Suprapubic skin (tissue), 4 donors: Measurements from ENCODE around the gene FOXO3. TPM values are rescaled to one million over a fixed set of nuclear protein-coding genes. Genes with fewer than 3 reads are reported as not detected.

Experiments used
- DNase-seq, 2 donors: peaks; one replicate each; pipeline ENCODE4 v3.0.0-alpha.2; 2019; ENCODE audit warnings: low spot score in 2 of 2
- H3K27ac ChIP-seq: fragments of 200-600 bp; sonication (generic); one replicate; pipeline ENCODE4 v1.5.1; 2019
- H3K27me3 ChIP-seq: fragments of 200-600 bp; sonication (generic); one replicate; pipeline ENCODE4 v1.5.1; 2019
- H3K36me3 ChIP-seq: fragments of 200-600 bp; sonication (generic); one replicate; pipeline ENCODE4 v1.5.1; 2019
- H3K4me1 ChIP-seq: fragments of 200-600 bp; sonication (generic); one replicate; pipeline ENCODE4 v1.5.1; 2019
- H3K4me3 ChIP-seq: fragments of 200-600 bp; sonication (generic); one replicate; pipeline ENCODE4 v1.5.1; 2019; ENCODE audit warnings: mild to moderate bottlenecking
- H3K9me3 ChIP-seq: fragments of 200-600 bp; sonication (generic); one replicate; pipeline ENCODE4 v1.5.1; 2019
- CTCF ChIP-seq, 2 donors: fragments of 200-600 bp in 1 of 2; fragments of 450-650 bp in 1 of 2; sonication (generic) in 1 of 2; IDR thresholded peaks; one replicate each; pipeline ENCODE4 v1.5.1; 2016 to 2019; ENCODE audit warnings: antibody characterized with exemption in 2 of 2, mild to moderate bottlenecking in 1 of 2, moderate library complexity in 1 of 2
- EP300 ChIP-seq: sonication (generic); formaldehyde crosslinking; IDR thresholded peaks from one replicate; pipeline ENCODE4 v1.6.1; 2017; ENCODE audit warnings: antibody characterized with exemption
- POLR2A ChIP-seq, 2 donors: fragments of 450-650 bp; IDR thresholded peaks; one replicate each; pipeline ENCODE4 v1.6.1; 2017; ENCODE audit warnings: antibody characterized with exemption in 2 of 2, mild to moderate bottlenecking in 2 of 2, moderate library complexity in 2 of 2
- POLR2AphosphoS5 ChIP-seq, 3 donors: sonication (generic); formaldehyde crosslinking; IDR thresholded peaks; one replicate each; pipeline ENCODE4 v1.6.1; 2017; ENCODE audit warnings: antibody characterized with exemption in 3 of 3
- WGBS: methylation state at CpG from one replicate; pipeline ENCODE4 v1.1.5; 2018; 5-methylcytosine and 5-hydroxymethylcytosine counted together
- total RNA-seq, 4 donors: library from RNA; depleted of rRNA; stranded (reverse); fragments of >200 nt; gene quantifications; one replicate each; pipeline ENCODE4 v1.1.0, GENCODE V29; 2016

Gene FOXO3
- total RNA-seq, 4 donors from 2014 or later: 103 to 141 (median 121) TPM

GRCh38 chr6:108575905-108576494 lies 15.3 kb downstream of the FOXO3 start:
- Histone ChIP-seq H3K27ac (no peak overlapping the region), H3K27me3 (no peaks in the 10 kb centered on the region), H3K4me3 (no peak overlapping the region), H3K4me1 (peaks cover 60% of the 10 kb centered on the region), H3K36me3 (peaks cover 19% of the 10 kb centered on the region), H3K9me3 (no peaks in the 10 kb centered on the region)
- 99% methylated on average over 2 of the region's 2 CpGs for WGBS
- TF ChIP-seq POLR2A (IDR thresholded peaks at IDR 0.05) (no peak), EP300 (no peak), POLR2AphosphoS5 (IDR thresholded peaks at IDR 0.05) (no peak), CTCF (IDR thresholded peaks at IDR 0.05) (no peak)
- DNase-seq: no peak

- no peak overlapping the region for H3K27ac ChIP-seq
- H3K4me1 ChIP-seq: peaks cover 67% of the 10 kb centered on the region
- WGBS: 24% methylated on average over 1 of the region's 1 CpG
- no peaks in the 10 kb centered on the region for H3K9me3 ChIP-seq
- H3K4me3 ChIP-seq: no peak overlapping the region
- DNase-seq: no peak
- H3K27me3 ChIP-seq: no peaks in the 10 kb centered on the region
- H3K36me3 ChIP-seq: peaks cover 13% of the 10 kb centered on the region
- TF ChIP-seq CTCF (IDR thresholded peaks at IDR 0.05) (no peak), POLR2A (IDR thresholded peaks at IDR 0.05) (no peak), EP300 (no peak), POLR2AphosphoS5 (IDR thresholded peaks at IDR 0.05) (no peak)
These were observed 16.0 kb downstream of the FOXO3 start for GRCh38 chr6:108576709-108577108.

- no peaks in the 10 kb centered on the region for H3K27me3 ChIP-seq
- 92% methylated on average over 4 of the region's 4 CpGs for WGBS
- peaks cover 81% of the 10 kb centered on the region for H3K4me1 ChIP-seq
- H3K4me3 ChIP-seq: no peak overlapping the region
- DNase-seq: no peak
- TF ChIP-seq EP300 (no peak), CTCF (IDR thresholded peaks at IDR 0.05) (no peak), POLR2A (IDR thresholded peaks at IDR 0.05) (no peak), POLR2AphosphoS5 (IDR thresholded peaks at IDR 0.05) (no peak)
- no peaks in the 10 kb centered on the region for H3K9me3 ChIP-seq
- no peak overlapping the region for H3K27ac ChIP-seq
- H3K36me3 ChIP-seq: no peaks in the 10 kb centered on the region
These were observed 17.4 kb downstream of the FOXO3 start for GRCh38 chr6:108578166-108578565.

- TF ChIP-seq CTCF (IDR thresholded peaks at IDR 0.05): no peak
- no peak for DNase-seq
- peaks cover 85% of the 10 kb centered on the region for H3K4me1 ChIP-seq
These were observed 18.0 kb downstream of the FOXO3 start for GRCh38 chr6:108578595-108579327.

GRCh38 chr6:108579328-108579721 lies 18.6 kb downstream of the FOXO3 start:
- WGBS: 95% methylated on average over 2 of the region's 2 CpGs
- no peak overlapping the region for H3K27ac ChIP-seq
- DNase-seq: no peak
- H3K36me3 ChIP-seq: no peaks in the 10 kb centered on the region
- H3K27me3 ChIP-seq: no peaks in the 10 kb centered on the region
- H3K4me1 ChIP-seq: peaks cover 85% of the 10 kb centered on the region
- TF ChIP-seq POLR2AphosphoS5 (IDR thresholded peaks at IDR 0.05) (no peak), CTCF (IDR thresholded peaks at IDR 0.05) (no peak), EP300 (no peak), POLR2A (IDR thresholded peaks at IDR 0.05) (no peak)
- H3K9me3 ChIP-seq: no peaks in the 10 kb centered on the region
- no peak overlapping the region for H3K4me3 ChIP-seq

More at GRCh38 chr6:108578595-108579327, 18.0 kb downstream of the FOXO3 start:
- WGBS: 75% methylated on average over 9 of the region's 9 CpGs
- H3K27ac ChIP-seq: no peak overlapping the region
- H3K4me3 ChIP-seq: no peak overlapping the region
- H3K36me3 ChIP-seq: no peaks in the 10 kb centered on the region
- H3K27me3 ChIP-seq: no peaks in the 10 kb centered on the region
- no peaks in the 10 kb centered on the region for H3K9me3 ChIP-seq
